ENCODE data around the gene OSBPL7.

Gene OSBPL7

DNA sequence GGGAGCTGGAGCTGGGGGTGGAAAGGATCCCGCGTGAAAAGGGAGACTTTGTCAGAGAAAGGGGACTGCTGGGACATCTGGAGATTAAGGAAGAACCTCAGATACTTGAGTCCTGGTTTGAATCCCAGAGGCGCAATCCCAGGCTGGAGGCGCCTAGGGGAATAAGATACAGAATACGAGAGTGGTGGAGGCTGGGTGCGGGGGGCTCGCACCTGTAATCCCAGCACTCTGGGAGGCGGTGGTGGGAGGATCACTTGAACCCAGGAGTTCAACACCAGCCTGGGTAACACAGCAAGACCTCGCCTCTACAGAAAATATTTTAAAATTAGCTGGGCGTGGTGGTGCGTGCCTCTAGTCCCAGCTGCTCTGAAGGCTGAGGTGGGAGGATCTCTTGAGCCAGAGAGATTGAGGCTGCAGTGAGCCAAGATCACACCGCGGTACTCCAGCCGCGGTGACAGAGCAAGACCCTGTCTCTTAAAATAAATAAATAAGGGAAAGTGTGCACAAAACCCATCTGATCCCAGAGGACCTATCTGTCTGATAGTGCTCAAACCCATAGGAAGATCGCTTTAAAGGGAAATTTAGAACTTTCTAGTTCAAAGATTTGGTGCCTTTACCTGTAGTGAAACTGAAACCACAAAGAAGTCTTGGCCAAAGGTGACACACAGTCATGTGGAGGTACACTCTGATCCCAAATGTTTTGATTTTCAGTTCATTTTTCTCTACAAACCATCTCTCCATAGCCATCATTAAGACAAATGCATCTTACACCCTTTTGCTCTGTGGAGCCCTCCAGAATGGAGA, 20.1 kb upstream of the OSBPL7 start:
- FAIRE-seq = no peak

DNA sequence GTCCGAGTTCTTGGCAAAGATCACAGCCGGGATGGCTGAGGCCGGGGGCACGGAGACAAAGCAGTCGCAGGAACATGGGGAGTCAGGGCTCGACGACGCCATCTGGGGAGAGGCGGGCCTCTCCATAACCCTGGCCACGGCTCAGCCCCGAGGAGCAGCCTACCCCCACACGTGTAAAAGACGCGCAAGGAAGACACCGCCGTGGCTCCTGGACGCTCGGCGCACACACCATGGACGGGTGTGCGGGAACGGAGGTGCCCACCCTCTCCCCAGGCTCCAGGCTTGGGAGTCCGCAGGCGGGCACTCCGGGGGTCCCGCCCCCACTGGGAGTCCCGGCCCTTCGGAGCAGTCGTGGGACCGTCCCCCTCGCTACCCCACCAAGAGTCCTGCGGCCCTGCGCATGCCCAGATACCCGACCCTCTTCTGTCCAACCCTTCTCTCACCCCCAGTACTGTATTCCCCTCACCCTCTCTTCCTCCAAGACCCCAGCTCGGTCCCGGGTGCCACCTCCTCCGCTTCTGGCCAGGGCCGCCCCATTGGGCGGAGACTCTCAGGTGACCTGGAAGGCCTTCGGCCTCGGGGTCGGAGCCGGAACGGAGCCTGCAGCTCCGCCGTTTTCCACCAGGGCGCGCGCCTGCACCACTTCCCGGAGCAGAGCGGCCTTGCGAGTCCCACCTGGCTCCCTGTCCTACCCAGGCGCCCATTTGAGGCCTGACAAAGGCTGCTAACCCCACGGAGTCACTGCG, 19.3 kb upstream of the OSBPL7 start, which contains the start of gene SCRN2:
TSS of gene SCRN2 (minus strand) at position 532 of the 746 bp plus-strand sequence. CDS start at position 102, 430 bp downstream.
- TF ChIP-seq, protein P1, sequence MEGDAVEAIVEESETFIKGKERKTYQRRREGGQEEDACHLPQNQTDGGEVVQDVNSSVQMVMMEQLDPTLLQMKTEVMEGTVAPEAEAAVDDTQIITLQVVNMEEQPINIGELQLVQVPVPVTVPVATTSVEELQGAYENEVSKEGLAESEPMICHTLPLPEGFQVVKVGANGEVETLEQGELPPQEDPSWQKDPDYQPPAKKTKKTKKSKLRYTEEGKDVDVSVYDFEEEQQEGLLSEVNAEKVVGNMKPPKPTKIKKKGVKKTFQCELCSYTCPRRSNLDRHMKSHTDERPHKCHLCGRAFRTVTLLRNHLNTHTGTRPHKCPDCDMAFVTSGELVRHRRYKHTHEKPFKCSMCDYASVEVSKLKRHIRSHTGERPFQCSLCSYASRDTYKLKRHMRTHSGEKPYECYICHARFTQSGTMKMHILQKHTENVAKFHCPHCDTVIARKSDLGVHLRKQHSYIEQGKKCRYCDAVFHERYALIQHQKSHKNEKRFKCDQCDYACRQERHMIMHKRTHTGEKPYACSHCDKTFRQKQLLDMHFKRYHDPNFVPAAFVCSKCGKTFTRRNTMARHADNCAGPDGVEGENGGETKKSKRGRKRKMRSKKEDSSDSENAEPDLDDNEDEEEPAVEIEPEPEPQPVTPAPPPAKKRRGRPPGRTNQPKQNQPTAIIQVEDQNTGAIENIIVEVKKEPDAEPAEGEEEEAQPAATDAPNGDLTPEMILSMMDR (IDR thresholded peaks at IDR 0.05; ENCODE audit: insufficient read depth, missing control alignments) = peak; percentile 83
- DNase-seq (ENCODE audit: insufficient read length, low spot score) = peak; percentile 90
- no peak for FAIRE-seq

More for the DNA sequence above, 20.1 kb upstream of the OSBPL7 start:
- TF ChIP-seq, protein P1 (IDR thresholded peaks at IDR 0.05; ENCODE audit: insufficient read depth, missing control alignments) = no peak
- DNase-seq (ENCODE audit: insufficient read length, low spot score) = no peak

DNA sequence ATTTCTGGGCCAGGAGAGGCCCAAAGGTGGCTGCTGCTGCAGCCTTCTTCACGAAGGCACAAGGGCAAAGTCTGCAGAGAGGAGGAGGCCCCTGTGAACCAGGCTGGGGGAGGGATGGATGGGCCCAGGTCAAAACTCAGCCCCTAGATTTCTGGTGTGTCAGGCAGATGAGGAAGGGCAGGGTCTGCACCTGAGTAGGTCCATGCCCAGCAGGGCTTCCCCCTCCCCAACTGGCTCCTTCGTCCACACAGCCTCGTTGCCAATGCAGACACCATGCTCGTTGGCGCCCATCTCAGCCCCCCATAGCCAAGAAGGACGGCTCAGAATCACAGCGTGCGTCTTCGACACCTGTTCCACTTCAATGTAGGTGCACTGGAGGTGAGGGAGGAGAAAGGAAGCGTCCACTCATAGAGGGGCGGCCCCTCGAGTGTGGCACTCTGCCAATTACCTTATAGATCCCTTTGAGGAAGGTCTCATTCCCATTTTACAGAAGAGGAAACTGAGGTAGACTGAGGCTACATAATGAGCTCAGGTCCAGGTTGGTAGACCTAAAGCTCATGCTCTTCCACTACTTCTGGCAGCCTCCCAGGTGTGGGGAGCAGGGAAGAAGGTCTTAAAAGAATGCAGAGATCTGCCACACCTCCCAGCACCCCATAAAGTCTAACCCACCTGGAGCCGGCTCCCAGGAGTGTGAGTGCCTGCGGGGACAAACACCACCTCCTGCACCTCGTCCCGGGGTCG, 18.6 kb upstream of the OSBPL7 start:
- TF ChIP-seq, protein P1 (IDR thresholded peaks at IDR 0.05; ENCODE audit: insufficient read depth, missing control alignments) = no peak
- DNase-seq (ENCODE audit: insufficient read length, low spot score) (no peak), FAIRE-seq (no peak)

DNA sequence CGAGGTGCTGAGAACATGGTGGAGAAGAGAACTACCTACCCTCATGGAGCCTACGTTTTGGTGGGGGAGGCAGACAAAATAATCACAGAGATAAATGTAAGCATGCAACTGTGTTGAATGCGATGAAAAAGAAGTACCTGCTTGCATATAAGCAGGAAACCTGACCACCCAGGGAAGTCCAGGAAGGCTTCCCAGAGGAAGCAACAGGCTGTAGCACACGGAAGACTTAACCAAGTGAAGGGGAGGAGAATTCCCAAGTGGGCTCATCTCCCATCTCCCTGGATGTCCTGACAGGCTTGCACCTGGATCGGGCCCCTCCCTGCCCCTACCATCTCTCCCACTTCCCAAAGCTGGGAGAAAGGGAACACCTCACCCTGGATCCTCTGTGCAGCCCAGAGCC, 17.5 kb upstream of the OSBPL7 start:
- TF ChIP-seq, protein P1 (IDR thresholded peaks at IDR 0.05; ENCODE audit: insufficient read depth, missing control alignments) = no peak
- DNase-seq (ENCODE audit: insufficient read length, low spot score) (no peak), FAIRE-seq (no peak)

DNA sequence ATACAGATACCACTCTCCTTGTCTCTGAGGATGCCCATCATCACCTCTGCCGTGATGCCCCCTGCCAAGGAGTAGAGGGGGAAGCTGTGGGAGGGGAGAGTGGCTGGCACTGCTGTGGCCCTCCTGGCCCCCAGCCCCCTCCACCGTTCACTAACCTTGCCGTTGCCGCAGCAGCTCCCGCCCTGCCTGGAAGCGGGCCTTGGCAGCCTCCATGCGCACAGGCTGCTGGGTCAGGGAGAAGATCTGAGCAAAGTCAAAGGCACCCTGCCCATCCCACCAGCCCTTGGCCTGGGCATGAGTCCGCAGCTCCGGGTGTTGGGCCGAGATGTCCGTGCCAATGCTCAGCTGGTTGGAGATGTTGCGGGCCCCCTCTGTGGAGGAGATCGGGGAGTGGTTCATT, 17.0 kb upstream of the OSBPL7 start:
- TF ChIP-seq, protein P1 (IDR thresholded peaks at IDR 0.05; ENCODE audit: insufficient read depth, missing control alignments) = no peak
- DNase-seq (ENCODE audit: insufficient read length, low spot score) (no peak), FAIRE-seq (no peak)

DNA sequence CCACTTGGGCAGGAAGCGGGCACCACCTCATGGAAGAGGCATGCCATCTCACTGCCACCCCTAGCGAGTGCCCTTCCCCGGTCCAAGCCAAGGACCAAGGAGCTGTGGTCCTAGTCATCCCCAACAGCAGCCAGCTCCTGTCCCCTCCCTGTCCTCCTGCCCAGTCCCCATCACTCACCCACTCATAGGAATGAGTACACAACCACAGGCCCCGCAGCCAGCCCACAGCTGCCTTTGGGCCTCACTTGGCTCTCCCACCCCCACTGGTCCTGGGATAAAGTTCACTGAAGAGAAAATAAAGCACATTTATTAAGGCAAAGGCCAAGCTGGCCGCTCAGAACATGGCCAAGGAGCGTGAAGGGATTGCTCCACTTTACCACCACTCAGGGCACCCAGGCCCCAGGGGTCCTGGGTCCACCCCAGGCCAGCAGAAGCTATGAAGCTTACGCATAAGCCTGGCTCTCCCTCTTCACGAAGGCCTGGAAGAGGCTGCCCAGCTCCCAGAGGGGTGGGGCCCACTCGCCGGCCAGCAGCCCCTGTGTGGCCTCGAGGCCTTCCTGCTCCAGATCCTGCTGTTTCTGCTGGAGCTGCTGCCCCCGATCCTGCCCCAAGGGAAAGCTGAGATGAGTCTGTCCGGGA, 15.9 kb upstream of the OSBPL7 start:
- DNase-seq (ENCODE audit: insufficient read length, low spot score) = no peak
- no peak for FAIRE-seq
- TF ChIP-seq, protein P1 (IDR thresholded peaks at IDR 0.05; ENCODE audit: insufficient read depth, missing control alignments) = no peak
